ENCODE data around the gene GLT8D2. TPM values are rescaled to one million over a fixed set of nuclear protein-coding genes. Genes with fewer than 3 reads are reported as not detected.
A peak's percentile ranks its signal among the peaks of the same experiment; 100 is the strongest.

Gene GLT8D2
- total RNA-seq, 1 experiment from 2014 or later = 1.6 TPM

DNA sequence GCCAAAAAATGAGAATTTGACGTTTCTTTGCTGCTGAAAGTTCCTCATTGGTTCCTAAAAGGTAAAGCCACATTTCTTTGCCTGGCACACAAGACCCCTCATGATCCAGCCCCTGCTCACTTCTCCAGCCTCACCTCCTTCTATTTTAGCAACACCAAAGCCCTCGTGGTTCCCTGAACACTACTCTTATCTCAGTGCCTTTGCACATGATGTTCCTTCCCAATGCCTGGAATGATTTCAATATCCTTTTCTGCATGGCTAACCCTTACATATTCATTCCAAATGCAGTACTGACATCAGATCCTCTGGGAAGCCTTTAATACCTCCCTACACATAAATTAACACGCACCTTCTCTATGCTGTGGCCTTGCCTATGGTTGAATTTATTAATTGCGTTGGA lies 39.9 kb downstream of the GLT8D2 start:
- H3K27ac ChIP-seq (ENCODE audit: low read length) = no peak overlapping the region
- no peaks in the 10 kb centered on the region for H3K36me3 ChIP-seq (ENCODE audit: low read depth, low read length)
- TF ChIP-seq EZH2 (IDR thresholded peaks at IDR 0.05; ENCODE audit: low read length, unreplicated experiment) (no peak), EZH2phosphoT487 (IDR thresholded peaks at IDR 0.05; ENCODE audit: borderline replicate concordance, low read length) (no peak)
- TF ChIP-seq, protein P1, sequence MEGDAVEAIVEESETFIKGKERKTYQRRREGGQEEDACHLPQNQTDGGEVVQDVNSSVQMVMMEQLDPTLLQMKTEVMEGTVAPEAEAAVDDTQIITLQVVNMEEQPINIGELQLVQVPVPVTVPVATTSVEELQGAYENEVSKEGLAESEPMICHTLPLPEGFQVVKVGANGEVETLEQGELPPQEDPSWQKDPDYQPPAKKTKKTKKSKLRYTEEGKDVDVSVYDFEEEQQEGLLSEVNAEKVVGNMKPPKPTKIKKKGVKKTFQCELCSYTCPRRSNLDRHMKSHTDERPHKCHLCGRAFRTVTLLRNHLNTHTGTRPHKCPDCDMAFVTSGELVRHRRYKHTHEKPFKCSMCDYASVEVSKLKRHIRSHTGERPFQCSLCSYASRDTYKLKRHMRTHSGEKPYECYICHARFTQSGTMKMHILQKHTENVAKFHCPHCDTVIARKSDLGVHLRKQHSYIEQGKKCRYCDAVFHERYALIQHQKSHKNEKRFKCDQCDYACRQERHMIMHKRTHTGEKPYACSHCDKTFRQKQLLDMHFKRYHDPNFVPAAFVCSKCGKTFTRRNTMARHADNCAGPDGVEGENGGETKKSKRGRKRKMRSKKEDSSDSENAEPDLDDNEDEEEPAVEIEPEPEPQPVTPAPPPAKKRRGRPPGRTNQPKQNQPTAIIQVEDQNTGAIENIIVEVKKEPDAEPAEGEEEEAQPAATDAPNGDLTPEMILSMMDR (conservative IDR thresholded peaks at IDR 0.05; ENCODE audit: low read depth, low read length) = no peak
- ATAC-seq (no peak), DNase-seq (no peak)
- H3K27me3 ChIP-seq (ENCODE audit: low read length) = no peaks in the 10 kb centered on the region
- no peaks in the 10 kb centered on the region for H3F3A ChIP-seq (ENCODE audit: low read length, unreplicated experiment)
- ChIA-PET CTCF (no interaction called here), POLR2A (ENCODE audit: unreplicated experiment) (no interaction called here)
- no peaks in the 10 kb centered on the region for H3K79me2 ChIP-seq (ENCODE audit: low read length)
- H3K9me2 ChIP-seq (replicated peaks; ENCODE audit: low read length) = no peaks in the 10 kb centered on the region
- H3K4me2 ChIP-seq (ENCODE audit: low read length) = no peak overlapping the region
- H2AFZ ChIP-seq (ENCODE audit: low read length) = no peak overlapping the region
- H3K9me3 ChIP-seq (ENCODE audit: low read length) = no peaks in the 10 kb centered on the region
- H3K4me1 ChIP-seq (ENCODE audit: insufficient read depth, low read length) = peaks cover 26% of the 10 kb centered on the region
- no peak overlapping the region for H3K9ac ChIP-seq (ENCODE audit: low read length)
- BruUV-seq (replicated peaks) = no TSS peak
- intact Hi-C loops (cut with micrococcal nuclease) = no loop called here
- H3K4me3 ChIP-seq (ENCODE audit: low read length) = no peak overlapping the region
- no peaks in the 10 kb centered on the region for H4K20me1 ChIP-seq (ENCODE audit: low read length)

DNA sequence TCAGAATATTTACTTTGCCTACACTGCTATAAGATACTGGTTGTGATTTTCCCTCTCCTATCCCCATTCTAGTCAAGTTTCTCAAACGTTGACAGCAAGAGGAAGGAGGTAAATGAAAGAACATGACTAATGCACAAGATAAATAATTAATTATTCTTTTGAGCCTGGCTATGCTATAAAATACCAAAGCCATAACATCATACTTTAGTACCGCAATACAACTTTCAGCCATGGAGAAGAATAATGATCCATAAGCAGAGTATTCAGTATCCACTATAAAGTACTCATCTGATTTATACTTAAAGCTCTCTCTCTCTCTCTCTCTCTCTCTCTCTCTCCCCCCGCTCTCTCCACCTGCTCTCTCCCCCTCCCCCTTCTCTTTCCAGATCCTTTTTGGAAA lies 43.1 kb downstream of the GLT8D2 start:
- H3K9me3 ChIP-seq (ENCODE audit: low read length) = no peaks in the 10 kb centered on the region
- H3K36me3 ChIP-seq (ENCODE audit: low read depth, low read length) = no peaks in the 10 kb centered on the region
- ATAC-seq (peak; percentile 82), DNase-seq (peak; percentile 84)
- H4K20me1 ChIP-seq (ENCODE audit: low read length) = no peaks in the 10 kb centered on the region
- H3K4me3 ChIP-seq (ENCODE audit: low read length) = no peak overlapping the region; the same call in 1 of the 2 replicates
- H3F3A ChIP-seq (ENCODE audit: low read length, unreplicated experiment) = no peaks in the 10 kb centered on the region
- intact Hi-C loops (cut with micrococcal nuclease) = loop anchor here (1.0 to 2.0 kb wide), 2 partner anchors 38 to 42 kb away; no protein-coding TSS in a partner anchor
- TF ChIP-seq EZH2phosphoT487 (IDR thresholded peaks at IDR 0.05; ENCODE audit: borderline replicate concordance, low read length) (no peak), EZH2 (IDR thresholded peaks at IDR 0.05; ENCODE audit: low read length, unreplicated experiment) (no peak)
- TF ChIP-seq, protein P1 (conservative IDR thresholded peaks at IDR 0.05; ENCODE audit: low read depth, low read length) = no peak
- H3K27me3 ChIP-seq (ENCODE audit: low read length) = no peaks in the 10 kb centered on the region
- no peaks in the 10 kb centered on the region for H3K79me2 ChIP-seq (ENCODE audit: low read length)
- no peak overlapping the region for H2AFZ ChIP-seq (ENCODE audit: low read length)
- H3K4me2 ChIP-seq (ENCODE audit: low read length) = peak overlapping the region; percentile 36
- ChIA-PET CTCF (no interaction called here), POLR2A (ENCODE audit: unreplicated experiment) (interaction anchor here (0.6 kb wide), 1 partner anchor 44 kb away, joined by 6 read pairs; no protein-coding TSS in a partner anchor)
- no peaks in the 10 kb centered on the region for H3K9me2 ChIP-seq (replicated peaks; ENCODE audit: low read length)
- H3K27ac ChIP-seq (ENCODE audit: low read length) = no peak overlapping the region
- H3K9ac ChIP-seq (ENCODE audit: low read length) = no peak overlapping the region
- H3K4me1 ChIP-seq (ENCODE audit: insufficient read depth, low read length) = peaks cover 26% of the 10 kb centered on the region
- BruUV-seq (replicated peaks) = no TSS peak

DNA sequence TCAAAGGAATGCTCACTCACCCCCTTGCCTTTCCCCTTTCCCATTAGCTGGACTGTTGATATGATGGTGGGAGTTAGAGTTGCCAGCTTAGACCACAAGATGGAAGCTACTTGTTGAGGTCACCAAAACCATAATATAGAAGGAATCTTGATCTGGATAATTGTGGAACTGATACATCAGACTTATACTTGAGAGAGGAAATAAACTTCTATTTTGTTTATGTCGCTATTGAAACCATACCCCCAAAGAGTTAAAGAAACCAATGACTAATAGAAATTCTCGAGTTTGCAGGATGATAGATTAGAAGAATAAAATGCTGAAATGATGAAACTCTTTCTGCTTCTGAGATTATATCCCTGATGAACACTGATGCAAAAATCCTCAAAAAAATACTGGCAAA lies 46.4 kb downstream of the GLT8D2 start:
- ATAC-seq = no peak
- intact Hi-C loops (cut with micrococcal nuclease) = no loop called here
- H3K27ac ChIP-seq (ENCODE audit: low read length) = no peak overlapping the region
- peaks cover 14% of the 10 kb centered on the region for H3K4me1 ChIP-seq (ENCODE audit: insufficient read depth, low read length)
- no TSS peak for BruUV-seq (replicated peaks)
- H4K20me1 ChIP-seq (ENCODE audit: low read length) = no peaks in the 10 kb centered on the region
- no peaks in the 10 kb centered on the region for H3F3A ChIP-seq (ENCODE audit: low read length, unreplicated experiment)
- DNase-seq = no peak
- H3K9me2 ChIP-seq (replicated peaks; ENCODE audit: low read length) = no peaks in the 10 kb centered on the region
- no peak for TF ChIP-seq EZH2 (IDR thresholded peaks at IDR 0.05; ENCODE audit: low read length, unreplicated experiment)
- TF ChIP-seq, protein P1 (conservative IDR thresholded peaks at IDR 0.05; ENCODE audit: low read depth, low read length) = no peak
- no peak for TF ChIP-seq EZH2phosphoT487 (IDR thresholded peaks at IDR 0.05; ENCODE audit: borderline replicate concordance, low read length)
- H2AFZ ChIP-seq (ENCODE audit: low read length) = no peak overlapping the region
- H3K79me2 ChIP-seq (ENCODE audit: low read length) = no peaks in the 10 kb centered on the region
- H3K9me3 ChIP-seq (ENCODE audit: low read length) = no peaks in the 10 kb centered on the region
- POLR2A ChIA-PET (ENCODE audit: unreplicated experiment) = no interaction called here
- no peaks in the 10 kb centered on the region for H3K36me3 ChIP-seq (ENCODE audit: low read depth, low read length)
- H3K27me3 ChIP-seq (ENCODE audit: low read length) = no peaks in the 10 kb centered on the region
- no peak overlapping the region for H3K4me3 ChIP-seq (ENCODE audit: low read length)
- no peak overlapping the region for H3K4me2 ChIP-seq (ENCODE audit: low read length)
- CTCF ChIA-PET = no interaction called here
- no peak overlapping the region for H3K9ac ChIP-seq (ENCODE audit: low read length)

Measured in PC-3 (cell line).